K562 (cell line): ENCODE data around the gene SIRPB2. TPM values are rescaled to one million over a fixed set of nuclear protein-coding genes. Genes with fewer than 3 reads are reported as not detected.

ENCODE experiments used
- CREB3L1 ChIP-seq: fragments of 450-650 bp; IDR thresholded peaks from 2 replicates; pipeline ENCODE4 v1.6.1; 2014; ENCODE audit warnings: low read depth, mild to moderate bottlenecking, moderate library complexity, borderline replicate concordance
- DDX20 ChIP-seq: fragments of 450-650 bp; IDR thresholded peaks from 2 replicates; pipeline ENCODE4 v1.6.1; 2016; ENCODE audit warnings: missing genetic modification characterization, low read depth, mild to moderate bottlenecking, missing compliant biosample characterization, moderate library complexity
- ERF ChIP-seq: fragments of 450-650 bp; formaldehyde crosslinking; IDR thresholded peaks from 2 replicates; pipeline ENCODE4 v1.4.0; 2020; ENCODE audit warnings: mild to moderate bottlenecking, mixed read lengths
- FOSL1 ChIP-seq: fragments of 200-800 bp; sonication (Bioruptor generic); conservative IDR thresholded peaks from 2 replicates; pipeline ENCODE4 v1.6.1; 2016; ENCODE audit warnings: missing genetic modification characterization, missing compliant biosample characterization
- HDAC3 ChIP-seq: fragments of 450-650 bp; IDR thresholded peaks from 2 replicates; pipeline ENCODE4 v1.6.1; 2018; ENCODE audit warnings: borderline replicate concordance, mild to moderate bottlenecking, moderate library complexity; ENCODE audit not compliant: partially characterized antibody
- ID3 ChIP-seq, 2 experiments: fragments of 250-450 bp in 1 of 2; fragments of 450-650 bp in 1 of 2; sonication (Bioruptor Pico) in 1 of 2; IDR thresholded peaks; 2 replicates each; pipeline versions ENCODE4 v1.6.1 to v1.8.0; 2016 to 2021; ENCODE audit warnings: mild to moderate bottlenecking in 2 of 2, moderate library complexity in 2 of 2, missing compliant biosample characterization in 1 of 2, missing genetic modification characterization in 1 of 2
- NCOR1 ChIP-seq: fragments of 450-650 bp; IDR thresholded peaks from 2 replicates; pipeline ENCODE4 v1.6.1; 2016; ENCODE audit warnings: mild to moderate bottlenecking, moderate library complexity
- PHTF2 ChIP-seq: fragments of 250-450 bp; sonication (Bioruptor Pico); IDR thresholded peaks from 2 replicates; pipeline ENCODE4 v1.5.0; 2021; ENCODE audit warnings: mild to moderate bottlenecking
- POLR2AphosphoS5 ChIP-seq: IDR thresholded peaks from 2 replicates; pipeline ENCODE4 v1.6.1; 2011; ENCODE audit warnings: mild to moderate bottlenecking, low read depth, low read length, moderate library complexity; ENCODE audit not compliant: control insufficient read depth, insufficient read depth
- RB1 ChIP-seq: fragments of 450-650 bp; IDR thresholded peaks from 2 replicates; pipeline ENCODE4 v1.6.1; 2017; ENCODE audit warnings: low read depth, mild to moderate bottlenecking
- TFAP4 ChIP-seq: sonication (generic); formaldehyde crosslinking; IDR thresholded peaks from 2 replicates; pipeline ENCODE4 v1.8.0; 2022; ENCODE audit warnings: missing genetic modification reagents, mild to moderate bottlenecking, moderate library complexity, borderline replicate concordance
- THRB ChIP-seq: fragments of 450-650 bp; formaldehyde crosslinking; conservative IDR thresholded peaks from 2 replicates; pipeline ENCODE4 v1.4.0; 2022; ENCODE audit warnings: mild to moderate bottlenecking, missing genetic modification characterization
- TOE1 ChIP-seq, 2 experiments: fragments of 450-650 bp in 1 of 2; sonication (generic) in 1 of 2; formaldehyde crosslinking in 1 of 2; IDR thresholded peaks; 2 replicates each; pipeline versions ENCODE4 v1.7.1 to v1.8.0; 2016 to 2022; ENCODE audit warnings: borderline replicate concordance in 2 of 2, mild to moderate bottlenecking in 2 of 2, antibody characterized with exemption in 1 of 2, inconsistent platforms in 1 of 2, low read depth in 1 of 2, missing genetic modification reagents in 1 of 2, moderate library complexity in 1 of 2
- UBTF ChIP-seq, 2 experiments: IDR thresholded peaks; 2 replicates each; pipeline ENCODE4 v1.6.1; 2012; ENCODE audit warnings: improper control_type of control experiment in 2 of 2, low read depth in 2 of 2, low read length in 2 of 2, borderline replicate concordance in 1 of 2
- YBX1 ChIP-seq: fragments of 450-650 bp; IDR thresholded peaks from 2 replicates; pipeline ENCODE4 v1.7.1; 2016; ENCODE audit warnings: mild to moderate bottlenecking
- ZBTB43 ChIP-seq: sonication (generic); formaldehyde crosslinking; IDR thresholded peaks from 2 replicates; pipeline ENCODE4 v1.8.0; 2023; ENCODE audit warnings: mild to moderate bottlenecking, missing genetic modification reagents
- polyA plus RNA-seq, 8 experiments: library from polyadenylated mRNA; depleted of rRNA in 4 of 8; stranded (reverse) in 5 of 8; unstranded in 3 of 8; fragments of >200 nt; fragmentation: Nextera tagmentation in 2 of 8; fragmentation: Illumina TruSeq in 1 of 8; extraction: Ambion mirVana in 2 of 8; extraction: Trizol in 1 of 8; gene quantifications; 2 replicates each; pipeline versions ENCODE4 v1.2.1 to v1.2.3, GENCODE V29; 2011 to 2014; ENCODE audit warnings: inconsistent platforms in 1 of 8, missing spikeins in 1 of 8
- total RNA-seq, 7 experiments: library from RNA; depleted of rRNA in 6 of 7; stranded (reverse); fragments of >200 nt in 6 of 7; fragmentation: Illumina TruSeq in 2 of 7; extraction: Trizol in 2 of 7; gene quantifications; 2 replicates each; pipeline versions ENCODE4 v1.2.1 to v1.2.3, GENCODE V29; 2011 to 2021; ENCODE audit warnings: low replicate concordance in 1 of 7

The SIRPB2 gene
- total and polyA plus RNA-seq, 9 of the 15 experiments (the other 6 are each of a cell fraction or from before 2014, with no cell fraction given): 0.07 TPM; not detected in 7

DNA sequence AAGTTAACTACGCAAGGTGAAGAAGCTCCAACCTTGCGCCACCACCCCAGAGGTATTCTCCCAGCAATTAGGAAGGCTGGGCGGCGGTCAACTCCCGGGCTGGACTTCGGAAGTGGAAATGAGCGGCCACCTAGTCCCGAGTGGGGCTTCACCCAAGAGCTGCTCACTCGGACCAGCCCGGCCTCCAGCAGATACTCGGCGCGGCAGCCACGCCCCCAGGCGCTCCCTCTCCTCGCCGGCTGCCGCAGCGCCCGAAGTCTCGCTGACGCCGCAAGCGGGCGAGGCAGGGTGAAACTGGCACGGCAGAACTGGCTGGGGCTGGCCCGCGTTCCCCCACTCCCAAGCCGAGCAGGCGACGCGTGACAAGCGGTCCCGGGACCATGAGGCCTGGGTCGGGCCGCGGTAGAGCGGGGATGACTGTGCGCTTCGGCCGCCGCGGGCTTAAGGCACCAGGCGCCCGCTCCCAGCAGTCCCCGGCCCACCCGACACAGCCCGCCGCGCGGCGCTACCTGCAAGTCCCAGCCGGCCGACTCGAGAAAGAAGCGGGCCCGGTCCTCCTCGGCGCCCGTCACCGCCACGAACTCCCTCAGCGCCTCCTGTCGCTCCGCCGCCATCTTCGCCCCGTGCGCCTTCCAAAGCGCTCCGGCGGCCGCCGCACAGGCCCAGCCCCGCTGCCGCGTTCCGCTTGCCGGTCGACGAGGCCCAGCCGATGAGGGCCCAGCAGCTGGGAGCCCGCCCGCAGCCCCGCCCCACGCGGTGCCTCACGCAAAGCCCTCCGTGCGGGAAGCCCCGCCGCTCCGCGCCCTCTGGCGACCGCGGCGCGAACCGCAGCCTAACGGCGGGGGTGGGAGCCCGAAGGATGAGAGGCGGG is 24.8 kb downstream of the SIRPB2 start, which contains the start of gene NSFL1C (continued):
- TF ChIP-seq DDX20 (tag) (no peak), ID3 (CRISPR knock-in tag; IDR thresholded peaks at IDR 0.05) (no peak), ID3 (tag; IDR thresholded peaks at IDR 0.05) (peak; percentile 89; the same call in 1 of the 2 replicates), RB1 (peak; percentile 98), ZBTB43 (peak; percentile 85; the same call in 1 of the 2 replicates), PHTF2 (CRISPR knock-in tag) (no peak), ERF (no peak), NCOR1 (peak; percentile 40; the same call in 1 of the 2 replicates), FOSL1 (0 out of 2 replicates have a peak, but pooled peaks have one; percentile 24), TFAP4 (peak; percentile 92), THRB (CRISPR knock-in tag) (no peak), UBTF (IDR thresholded peaks at IDR 0.05; ENCODE audit: borderline replicate concordance in 1 of 2, low read depth in 2 of 2, low read length in 2 of 2) (peak; percentile 86 to 95; a peak in 3 of 4 replicates), HDAC3 (no peak), TOE1 (IDR thresholded peaks at IDR 0.05; ENCODE audit: borderline replicate concordance) (no peak), TOE1 (CRISPR knock-in tag; IDR thresholded peaks at IDR 0.05; ENCODE audit: borderline replicate concordance, low read depth) (0 out of 2 replicates have a peak, but pooled peaks have one; percentile 82), CREB3L1 (peak; percentile 36; the same call in 1 of the 2 replicates), YBX1 (no peak), POLR2AphosphoS5 (peak; percentile 55; the same call in 1 of the 2 replicates)
